NB4 (cell line): ENCODE results near the gene FSTL4.

Source experiments
- MYC ChIP-seq: IDR thresholded peaks from 2 replicates; pipeline ENCODE4 v1.6.1; 2011; ENCODE audit warnings: low read depth, low read length
- POLR2A ChIP-seq: IDR thresholded peaks from 2 replicates; pipeline ENCODE4 v1.6.1; 2011; ENCODE audit warnings: mild to moderate bottlenecking; ENCODE audit not compliant: insufficient read length; ENCODE audit errors: extremely low read depth
- TF ChIP-seq, protein P1 (sequence below): IDR thresholded peaks from one replicate; pipeline ENCODE4 v1.5.1; 2012; ENCODE audit warnings: low read depth, low read length

DNA sequence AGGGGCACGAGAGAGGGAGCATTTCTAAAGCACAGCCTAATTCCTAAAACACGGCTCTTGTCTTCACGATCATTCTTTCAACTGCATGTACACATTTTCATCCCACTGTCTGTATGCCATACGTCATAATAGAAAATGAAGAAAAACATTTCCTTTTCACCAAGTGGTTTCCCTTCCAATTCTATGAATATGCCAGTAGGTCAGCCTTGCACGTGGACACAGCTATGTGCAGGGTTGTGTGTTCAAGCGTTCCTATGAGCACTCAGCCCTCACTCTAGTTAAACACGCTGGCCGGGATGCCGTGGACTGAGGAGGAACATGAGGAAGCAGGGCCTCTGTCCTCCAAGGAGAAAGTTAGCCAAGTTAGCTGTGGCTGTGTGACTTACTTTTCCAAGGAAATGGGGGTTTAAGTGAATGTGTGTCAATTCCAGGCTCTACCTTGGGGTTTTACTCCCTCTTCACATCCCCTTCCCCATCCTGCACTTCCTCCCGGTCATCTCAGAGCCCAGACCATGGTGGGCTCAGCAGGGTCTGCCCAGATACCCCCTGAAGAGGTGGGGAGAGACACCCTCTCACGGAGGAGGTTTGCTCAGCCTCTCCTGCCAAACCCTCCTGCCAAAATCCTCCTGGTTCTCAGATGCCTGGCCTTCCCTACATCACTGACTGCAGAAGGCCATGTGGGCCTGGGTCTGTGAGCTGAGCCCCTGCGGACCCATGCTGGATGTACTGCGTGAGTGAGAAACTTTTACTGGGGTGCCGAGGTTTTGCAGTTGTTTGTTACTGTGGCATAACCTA lies 230.6 kb downstream of the FSTL4 start:
- TF ChIP-seq, protein P1, sequence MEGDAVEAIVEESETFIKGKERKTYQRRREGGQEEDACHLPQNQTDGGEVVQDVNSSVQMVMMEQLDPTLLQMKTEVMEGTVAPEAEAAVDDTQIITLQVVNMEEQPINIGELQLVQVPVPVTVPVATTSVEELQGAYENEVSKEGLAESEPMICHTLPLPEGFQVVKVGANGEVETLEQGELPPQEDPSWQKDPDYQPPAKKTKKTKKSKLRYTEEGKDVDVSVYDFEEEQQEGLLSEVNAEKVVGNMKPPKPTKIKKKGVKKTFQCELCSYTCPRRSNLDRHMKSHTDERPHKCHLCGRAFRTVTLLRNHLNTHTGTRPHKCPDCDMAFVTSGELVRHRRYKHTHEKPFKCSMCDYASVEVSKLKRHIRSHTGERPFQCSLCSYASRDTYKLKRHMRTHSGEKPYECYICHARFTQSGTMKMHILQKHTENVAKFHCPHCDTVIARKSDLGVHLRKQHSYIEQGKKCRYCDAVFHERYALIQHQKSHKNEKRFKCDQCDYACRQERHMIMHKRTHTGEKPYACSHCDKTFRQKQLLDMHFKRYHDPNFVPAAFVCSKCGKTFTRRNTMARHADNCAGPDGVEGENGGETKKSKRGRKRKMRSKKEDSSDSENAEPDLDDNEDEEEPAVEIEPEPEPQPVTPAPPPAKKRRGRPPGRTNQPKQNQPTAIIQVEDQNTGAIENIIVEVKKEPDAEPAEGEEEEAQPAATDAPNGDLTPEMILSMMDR: no peak
- TF ChIP-seq POLR2A: no peak
- no peak for TF ChIP-seq MYC
